Mesendoderm (in vitro differentiated cells): ENCODE measurements around the gene TAF1C.

Source experiments
- DNase-seq: peaks from one replicate; pipeline ENCODE4 v3.0.0; 2013
- H2AK5ac ChIP-seq: 2 replicates; pipeline ENCODE4 v1.6.1; 2013; ENCODE audit warnings: low read length, inconsistent platforms
- H2BK120ac ChIP-seq: 2 replicates; pipeline ENCODE4 v1.6.1; 2013; ENCODE audit warnings: low read depth, mild to moderate bottlenecking, low read length, moderate library complexity, mixed read lengths
- H2BK15ac ChIP-seq: replicated peaks from 2 replicates; pipeline ENCODE4 v1.6.1; 2013; ENCODE audit warnings: low read depth, mild to moderate bottlenecking, moderate library complexity
- H2BK5ac ChIP-seq: 2 replicates; pipeline ENCODE4 v1.6.1; 2013; ENCODE audit warnings: low read length, inconsistent platforms
- H3K18ac ChIP-seq: 2 replicates; pipeline ENCODE4 v1.6.1; 2013; ENCODE audit warnings: mild to moderate bottlenecking, low read length, mixed read lengths
- H3K23ac ChIP-seq: one replicate; pipeline ENCODE4 v1.6.1; 2013; ENCODE audit warnings: low read length
- H3K27ac ChIP-seq: 2 replicates; pipeline ENCODE4 v1.5.1; 2013; ENCODE audit warnings: low read depth, mild to moderate bottlenecking, inconsistent platforms, low read length, moderate library complexity
- H3K27me3 ChIP-seq: 2 replicates; pipeline ENCODE4 v1.6.1; 2013; ENCODE audit warnings: low read length, control low read depth, mild to moderate bottlenecking, inconsistent platforms; ENCODE audit not compliant: insufficient read depth, poor library complexity
- H3K36me3 ChIP-seq: 2 replicates; pipeline ENCODE4 v1.6.1; 2013; ENCODE audit warnings: low read length, inconsistent platforms; ENCODE audit not compliant: control insufficient read depth, insufficient read depth
- H3K4ac ChIP-seq: one replicate; pipeline ENCODE4 v1.6.1; 2013; ENCODE audit warnings: low read depth, mild to moderate bottlenecking, low read length, moderate library complexity
- H3K4me1 ChIP-seq: 2 replicates; pipeline ENCODE4 v1.6.1; 2013; ENCODE audit warnings: low read depth, low read length, inconsistent platforms; ENCODE audit not compliant: control insufficient read depth
- H3K4me2 ChIP-seq: 2 replicates; pipeline ENCODE4 v1.6.1; 2013; ENCODE audit warnings: low read length
- H3K4me3 ChIP-seq: 2 replicates; pipeline ENCODE4 v1.5.1; 2013; ENCODE audit warnings: mild to moderate bottlenecking, low read length
- H3K56ac ChIP-seq: one replicate; pipeline ENCODE4 v1.6.1; 2013; ENCODE audit warnings: low read length
- H3K79me1 ChIP-seq: 2 replicates; pipeline ENCODE4 v1.6.1; 2013; ENCODE audit warnings: low read length, inconsistent platforms
- H3K79me2 ChIP-seq: 2 replicates; pipeline ENCODE4 v1.6.1; 2013; ENCODE audit warnings: mild to moderate bottlenecking, low read length; ENCODE audit not compliant: control insufficient read depth, insufficient read depth
- H3K9ac ChIP-seq: 2 replicates; pipeline ENCODE4 v1.6.1; 2013; ENCODE audit warnings: low read length, inconsistent platforms
- H4K5ac ChIP-seq: one replicate; pipeline ENCODE4 v1.6.1; 2013; ENCODE audit warnings: low read length
- H4K8ac ChIP-seq: one replicate; pipeline ENCODE4 v1.6.1; 2013; ENCODE audit warnings: low read depth, mild to moderate bottlenecking, control low read depth, low read length, moderate library complexity
- WGBS: extraction: QIAGEN DNeasy Blood & Tissue Kit; methylation state at CpG from one replicate; pipeline ENCODE4 v1.1.7; 2013; ENCODE audit warnings: low lambda C conversion rate, missing lambda C conversion rate; ENCODE audit not compliant: insufficient coverage; ENCODE audit errors: extremely low coverage; 5-methylcytosine and 5-hydroxymethylcytosine counted together

The TAF1C gene

GRCh38 chr16:84136331-84137125, 50.3 kb downstream of the TAF1C start:
- Histone ChIP-seq H3K4me2 (no peak overlapping the region), H3K4me3 (no peak overlapping the region), H2BK120ac (no peak overlapping the region), H3K79me2 (peaks cover 14% of the 10 kb centered on the region), H3K18ac (no peak overlapping the region), H3K9ac (no peak overlapping the region), H3K4me1 (peaks cover 14% of the 10 kb centered on the region), H3K23ac (no peak overlapping the region), H3K4ac (no peak overlapping the region), H3K79me1 (peaks cover 21% of the 10 kb centered on the region), H2BK15ac (no peak overlapping the region), H3K27me3 (no peaks in the 10 kb centered on the region), H2BK5ac (no peak overlapping the region), H4K8ac (no peak overlapping the region), H3K27ac (no peak overlapping the region), H3K36me3 (no peaks in the 10 kb centered on the region), H2AK5ac (no peak overlapping the region), H4K5ac (no peak overlapping the region), H3K56ac (no peak overlapping the region)
- no peak for DNase-seq
- WGBS = no CpG with 5 or more reads among the region's 11 CpGs

DNA sequence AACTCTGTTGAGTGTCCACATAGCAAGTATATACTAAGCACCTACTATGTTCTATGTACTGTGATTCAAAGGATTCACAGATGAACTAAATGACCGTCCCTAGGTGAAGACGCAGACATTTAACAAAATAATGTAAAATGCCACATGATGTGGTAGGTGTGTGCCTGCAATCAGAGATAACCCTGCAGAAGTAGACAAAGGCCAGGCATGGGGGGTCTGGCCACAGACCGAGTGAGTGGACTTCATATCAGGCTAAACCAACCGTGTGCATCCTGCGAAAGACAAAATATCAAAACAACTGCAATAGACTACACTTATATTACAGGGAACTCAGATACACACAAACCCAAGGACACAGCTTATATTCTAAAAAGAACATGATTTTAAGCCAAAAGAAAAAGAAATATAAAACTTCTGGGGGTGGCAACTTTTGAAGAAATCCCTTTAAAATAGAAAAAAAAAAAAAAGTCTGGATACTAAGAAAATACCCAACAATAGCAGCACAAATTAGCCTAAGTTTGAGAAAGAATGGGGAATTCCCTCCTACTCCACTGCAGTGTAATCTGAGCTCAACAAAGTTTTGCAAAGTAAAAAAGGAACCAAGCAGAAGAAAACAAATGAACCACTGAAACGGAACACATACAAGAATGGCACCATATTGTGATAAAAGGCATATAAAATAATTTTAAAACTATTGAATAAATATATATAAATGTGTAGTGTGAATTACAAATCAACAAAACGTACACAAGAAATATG, 54.2 kb downstream of the TAF1C start:
- no peak overlapping the region for H3K4me3 ChIP-seq
- H3K79me2 ChIP-seq = peaks cover 10% of the 10 kb centered on the region
- H3K79me1 ChIP-seq = peaks cover 14% of the 10 kb centered on the region
- H4K8ac ChIP-seq = no peak overlapping the region
- no peak overlapping the region for H4K5ac ChIP-seq
- H3K27ac ChIP-seq = no peak overlapping the region
- no peak overlapping the region for H3K4me2 ChIP-seq
- H3K4ac ChIP-seq = no peak overlapping the region
- H2BK15ac ChIP-seq = no peak overlapping the region
- no peak overlapping the region for H2BK120ac ChIP-seq
- no peak overlapping the region for H3K23ac ChIP-seq
- no peak overlapping the region for H3K56ac ChIP-seq
- H3K4me1 ChIP-seq = peaks cover 3% of the 10 kb centered on the region
- WGBS = no CpG with 5 or more reads among the region's 7 CpGs
- no peaks in the 10 kb centered on the region for H3K27me3 ChIP-seq
- no peak overlapping the region for H3K18ac ChIP-seq
- peaks cover 5% of the 10 kb centered on the region for H3K36me3 ChIP-seq
- H3K9ac ChIP-seq = no peak overlapping the region
- H2BK5ac ChIP-seq = no peak overlapping the region
- H2AK5ac ChIP-seq = no peak overlapping the region
- DNase-seq = no peak

DNA sequence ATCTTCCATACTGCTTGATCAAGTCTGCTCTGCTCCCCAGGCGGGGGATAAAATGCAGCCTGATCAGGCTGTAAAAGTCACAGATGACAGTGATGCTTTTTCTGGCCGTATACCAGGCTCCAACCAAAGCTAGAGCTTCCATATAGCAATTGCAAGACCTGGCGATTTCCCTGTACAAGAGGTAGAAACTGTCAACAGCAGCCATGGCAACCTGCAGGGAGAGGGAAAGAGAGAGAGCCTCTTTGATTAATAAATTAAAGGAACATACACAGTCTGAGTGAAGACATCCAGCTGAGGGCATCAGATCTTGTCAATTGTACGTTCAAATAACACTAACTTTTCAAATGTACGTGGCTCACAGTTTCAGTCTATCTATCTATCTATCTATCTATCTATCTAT, 55.7 kb downstream of the TAF1C start:
- Histone ChIP-seq H2AK5ac (no peak overlapping the region), H2BK5ac (no peak overlapping the region), H3K79me1 (peaks cover 6% of the 10 kb centered on the region), H3K27ac (no peak overlapping the region), H4K5ac (no peak overlapping the region), H3K36me3 (peaks cover 7% of the 10 kb centered on the region), H3K4ac (no peak overlapping the region), H3K79me2 (peaks cover 1% of the 10 kb centered on the region), H3K4me2 (no peak overlapping the region), H4K8ac (no peak overlapping the region), H3K4me1 (no peaks in the 10 kb centered on the region), H2BK120ac (no peak overlapping the region), H3K27me3 (no peaks in the 10 kb centered on the region), H3K56ac (no peak overlapping the region), H3K4me3 (no peak overlapping the region), H3K18ac (no peak overlapping the region), H3K23ac (no peak overlapping the region), H3K9ac (no peak overlapping the region), H2BK15ac (no peak overlapping the region)
- WGBS = no CpG with 5 or more reads among the region's 5 CpGs
- no peak for DNase-seq
